Thymus (tissue), 11 donors: Measurements from ENCODE around the gene DNM1. TPM values are rescaled to one million over a fixed set of nuclear protein-coding genes. Genes with fewer than 3 reads are reported as not detected.
"Not testable (repeated sequence)": the region's sequence is repeated elsewhere in the genome, so short reads cannot be mapped to it uniquely, and the experiment has no call there.

Experiments used
- DNase-seq, 9 donors: peaks; one replicate each; pipeline ENCODE4 v3.0.0-alpha.2; 2013; ENCODE audit warnings: low spot score in 9 of 9, low read depth in 6 of 9, missing footprints in 1 of 9
- H3K27ac ChIP-seq, 2 donors: one replicate each; pipeline ENCODE4 v1.5.1; 2013; ENCODE audit warnings: control low read depth in 1 of 2, low read depth in 1 of 2, low read length in 1 of 2, mild to moderate bottlenecking in 1 of 2, moderate library complexity in 1 of 2
- H3K27me3 ChIP-seq, 2 donors: one replicate each; pipeline ENCODE4 v1.5.1; 2013; ENCODE audit warnings: low read length in 1 of 2; ENCODE audit not compliant: control insufficient read depth in 2 of 2, insufficient read depth in 1 of 2
- H3K36me3 ChIP-seq, 2 donors: one replicate each; pipeline ENCODE4 v1.5.1; 2013; ENCODE audit warnings: low read length in 1 of 2, mild to moderate bottlenecking in 1 of 2, moderate library complexity in 1 of 2; ENCODE audit not compliant: control insufficient read depth in 2 of 2, insufficient read depth in 2 of 2
- H3K4me1 ChIP-seq, 2 donors: one replicate each; pipeline ENCODE4 v1.5.1; 2013; ENCODE audit warnings: low read length in 2 of 2; ENCODE audit not compliant: control insufficient read depth in 2 of 2, insufficient read depth in 2 of 2
- H3K4me3 ChIP-seq, 2 donors: one replicate each; pipeline ENCODE4 v1.5.1; 2013; ENCODE audit warnings: low read length in 2 of 2, control low read depth in 1 of 2, mild to moderate bottlenecking in 1 of 2
- H3K9me3 ChIP-seq, 2 donors: one replicate each; pipeline ENCODE4 v1.5.1; 2013; ENCODE audit warnings: low read length in 1 of 2, mild to moderate bottlenecking in 1 of 2; ENCODE audit not compliant: control insufficient read depth in 2 of 2, insufficient read depth in 1 of 2
- WGBS: extraction: QIAGEN DNeasy Blood & Tissue Kit; methylation state at CpG from one replicate; pipeline ENCODE4 v1.1.7; 2013; 5-methylcytosine and 5-hydroxymethylcytosine counted together
- polyA plus RNA-seq: library from polyadenylated mRNA; stranded (reverse); fragments of 200-250 nt; gene quantifications from one replicate; pipeline ENCODE4 v1.2.3, GENCODE V29; 2013
- total RNA-seq: library from RNA; stranded (reverse); fragments of 120-200 nt; gene quantifications from one replicate; pipeline ENCODE4 v1.2.4, GENCODE V29; 2013
- donor health status: healthy.

The DNM1 gene
- total and polyA plus RNA-seq, 2 donors, result 0.94 to 4.5 TPM

DNA sequence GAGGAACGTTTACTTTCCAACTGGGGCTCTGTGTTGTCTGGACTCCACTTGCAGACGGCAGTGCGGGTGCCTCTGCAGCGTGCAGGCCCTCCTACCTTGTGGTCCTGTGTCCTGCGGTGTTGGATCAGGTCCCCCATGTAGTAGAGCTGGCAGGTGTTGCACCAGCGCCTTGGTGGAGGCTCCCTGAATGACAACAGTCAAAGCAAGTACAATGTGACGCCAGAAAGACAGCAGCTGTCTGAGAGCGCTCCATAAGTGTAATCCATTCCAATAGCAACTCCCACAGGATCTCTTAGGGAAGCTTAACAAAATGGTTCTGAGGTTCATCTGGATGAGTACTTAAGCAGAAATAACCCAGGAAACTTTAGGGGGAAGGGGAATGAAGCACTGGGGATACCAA lies 33.3 kb upstream of the DNM1 start:
- 97% methylated on average over 8 of the region's 8 CpGs for WGBS
- no peaks in the 10 kb centered on the region for H3K27me3 ChIP-seq
- H3K4me1 ChIP-seq, result no peaks in the 10 kb centered on the region
- H3K9me3 ChIP-seq, result no peaks in the 10 kb centered on the region
- H3K36me3 ChIP-seq, result peaks cover 45 to 56% of the 10 kb centered on the region in 2 donors
- H3K4me3 ChIP-seq, result no peak overlapping the region
- no peak for DNase-seq
- H3K27ac ChIP-seq, result no peak overlapping the region

DNA sequence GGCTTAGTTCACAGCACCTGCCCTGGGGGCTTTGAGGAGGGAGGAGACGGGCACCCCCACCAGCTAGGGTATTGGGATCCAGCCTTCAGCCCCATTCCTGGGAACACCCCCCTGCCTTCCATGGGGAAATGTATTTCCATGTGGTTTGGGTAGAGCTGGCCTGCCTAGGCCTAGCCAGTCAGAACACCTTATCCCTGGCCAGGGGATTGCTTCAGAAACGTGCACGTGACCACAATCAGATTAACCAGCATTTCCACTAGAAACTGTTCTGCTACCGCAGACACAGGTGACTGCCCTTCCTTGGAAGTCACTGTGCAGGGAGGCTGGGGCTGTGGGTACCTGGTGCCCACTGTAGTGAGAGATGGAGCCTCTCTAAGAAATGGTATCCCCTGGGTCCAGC lies 29.1 kb upstream of the DNM1 start:
- Histone ChIP-seq H3K27me3 (no peaks in the 10 kb centered on the region), H3K4me1 (no peaks in the 10 kb centered on the region), H3K4me3 (no peak overlapping the region), H3K36me3 (peaks cover 52 to 61% of the 10 kb centered on the region in 2 donors), H3K27ac (no peak overlapping the region), H3K9me3 (peaks cover 1 to 14% of the 10 kb centered on the region in 2 donors)
- WGBS, result 88% methylated on average over 4 of the region's 4 CpGs
- DNase-seq, result no peak

DNA sequence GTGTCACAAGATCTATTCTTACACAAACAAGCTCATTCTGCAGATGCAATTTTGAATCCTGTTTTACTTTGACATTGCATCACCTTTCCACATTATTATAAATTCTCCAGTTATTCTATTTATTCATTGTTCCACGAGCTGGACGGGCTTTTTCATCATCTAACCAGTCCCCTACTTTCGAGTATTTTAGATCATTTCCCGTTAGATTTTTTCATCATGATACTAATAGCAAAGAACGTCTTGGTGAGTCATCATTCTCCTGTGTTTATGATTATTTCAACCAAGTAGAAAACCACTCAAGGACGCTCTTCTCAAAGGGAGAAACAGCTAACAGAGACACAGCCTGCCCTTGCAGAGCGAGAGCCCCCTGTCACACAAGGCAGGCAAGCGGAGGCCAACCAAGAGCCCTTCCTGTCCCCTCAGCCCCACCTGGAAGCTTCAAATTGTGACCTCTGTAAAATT lies 28.0 kb upstream of the DNM1 start:
- Histone ChIP-seq H3K27me3 (no peaks in the 10 kb centered on the region), H3K4me1 (no peaks in the 10 kb centered on the region), H3K36me3 (peaks cover 53 to 60% of the 10 kb centered on the region in 2 donors), H3K9me3 (peaks cover 6 to 22% of the 10 kb centered on the region in 2 donors), H3K4me3 (no peak overlapping the region), H3K27ac (no peak overlapping the region)
- 98% methylated on average over 8 of the region's 8 CpGs for WGBS
- no peak for DNase-seq

DNA sequence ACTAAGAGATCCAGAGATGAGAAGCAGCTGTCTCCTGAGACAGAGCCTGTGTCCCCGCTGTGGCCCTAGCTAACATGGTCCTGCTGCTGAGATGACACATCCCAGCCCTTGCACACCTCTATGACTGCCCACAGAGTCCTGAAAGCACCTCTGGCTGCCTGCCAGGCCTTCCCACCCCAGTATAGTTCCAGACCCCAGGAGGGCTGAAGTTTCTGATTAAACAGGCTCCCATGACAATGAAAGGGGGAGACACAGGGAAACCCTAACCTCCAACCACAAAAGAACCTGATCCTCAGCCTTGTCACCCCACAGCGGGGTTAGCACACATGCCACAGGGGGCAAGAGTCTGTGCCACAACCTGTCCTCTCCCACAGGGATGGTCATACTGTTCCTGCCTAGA lies 27.5 kb upstream of the DNM1 start:
- Histone ChIP-seq H3K27ac (no peak overlapping the region), H3K27me3 (no peaks in the 10 kb centered on the region), H3K4me1 (no peaks in the 10 kb centered on the region), H3K9me3 (peaks cover 6 to 28% of the 10 kb centered on the region in 2 donors), H3K36me3 (peaks cover 59 to 66% of the 10 kb centered on the region in 2 donors), H3K4me3 (no peak overlapping the region)
- no peak for DNase-seq
- WGBS, result 95% methylated on average over 2 of the region's 2 CpGs

DNA sequence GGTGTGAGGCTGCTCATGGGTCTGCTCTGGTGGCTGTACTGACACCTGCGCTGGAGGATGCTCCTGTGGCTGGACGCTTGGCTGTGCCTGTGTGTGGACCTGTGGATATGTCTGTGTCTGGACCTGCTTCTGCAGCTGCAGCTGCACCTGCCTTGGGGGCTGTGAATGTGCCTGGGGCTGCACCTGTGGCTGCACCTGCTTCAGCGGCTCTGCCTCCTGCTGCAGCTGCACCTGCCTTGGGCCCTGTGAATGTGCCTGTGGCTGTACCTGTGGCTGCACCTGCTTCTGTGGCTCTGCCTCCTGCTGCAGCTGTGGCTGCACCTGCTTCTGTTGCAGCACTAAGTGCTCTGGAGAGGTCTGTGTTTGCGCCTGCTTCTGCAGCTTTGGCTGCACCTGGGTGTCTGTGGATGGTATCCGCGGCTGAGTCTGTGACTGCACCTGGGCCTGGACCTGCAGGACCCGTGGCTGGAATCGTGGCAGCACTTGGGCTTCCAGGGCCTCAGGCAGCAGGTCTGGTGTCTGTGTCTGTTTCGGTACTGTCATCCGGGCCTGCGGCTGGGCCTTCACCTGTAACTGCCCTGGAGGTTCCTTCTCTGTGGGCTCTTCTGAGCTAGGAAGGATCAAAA lies 24.3 kb upstream of the DNM1 start:
- peaks cover 6 to 29% of the 10 kb centered on the region in 2 donors for H3K9me3 ChIP-seq
- no peak for DNase-seq
- WGBS, result 98% methylated on average over 11 of the region's 11 CpGs
- H3K4me1 ChIP-seq, result no peaks in the 10 kb centered on the region
- H3K27ac ChIP-seq, result no peak overlapping the region
- no peaks in the 10 kb centered on the region for H3K27me3 ChIP-seq
- H3K4me3 ChIP-seq, result no peak overlapping the region
- H3K36me3 ChIP-seq, result peaks cover 76 to 81% of the 10 kb centered on the region in 2 donors

DNA sequence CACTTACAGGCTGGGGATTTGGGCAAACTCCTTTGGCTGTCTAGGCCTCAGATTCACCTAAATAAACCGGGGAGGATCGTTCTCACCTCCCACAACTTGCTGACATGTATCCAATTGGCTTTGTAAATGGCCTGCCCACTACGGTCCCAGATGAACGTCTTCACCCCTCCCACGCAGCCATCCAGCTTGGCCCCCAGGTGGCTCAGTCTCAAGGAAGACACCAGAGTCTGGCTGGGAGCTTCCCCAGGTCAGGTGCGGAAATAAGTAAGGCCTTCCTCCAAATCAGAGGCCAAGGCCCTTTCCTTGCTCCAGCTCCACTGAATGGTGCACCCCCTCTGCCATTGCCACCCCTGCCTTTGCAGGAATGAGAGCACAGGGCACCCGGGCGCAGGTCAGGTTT lies 23.2 kb upstream of the DNM1 start:
- Histone ChIP-seq H3K27me3 (no peaks in the 10 kb centered on the region), H3K4me3 (no peak overlapping the region), H3K9me3 (peaks cover 6 to 29% of the 10 kb centered on the region in 2 donors), H3K36me3 (peaks cover 73 to 76% of the 10 kb centered on the region in 2 donors), H3K4me1 (no peaks in the 10 kb centered on the region), H3K27ac (no peak overlapping the region)
- no peak for DNase-seq
- WGBS, result over 99% methylated on average over 8 of the region's 8 CpGs

DNA sequence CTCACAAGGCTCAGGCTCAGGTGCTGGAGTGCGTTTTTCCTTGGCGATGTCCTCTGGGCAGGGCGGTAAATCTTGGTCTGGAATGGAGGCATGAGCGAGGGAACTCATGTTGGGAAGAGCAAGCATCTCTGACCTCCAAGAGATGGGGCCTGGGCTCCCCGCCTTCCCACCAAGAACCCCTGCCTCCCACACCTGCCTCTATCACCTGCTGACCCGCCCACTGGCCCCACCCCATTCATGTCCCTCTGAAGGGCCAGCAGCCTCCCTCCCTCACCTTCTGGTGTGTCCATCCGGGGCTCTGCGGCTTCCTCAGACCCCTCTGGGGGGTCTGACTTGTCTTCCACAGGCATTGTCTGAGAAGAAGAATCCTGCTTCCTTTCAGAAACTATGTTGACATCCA lies 22.7 kb upstream of the DNM1 start:
- WGBS, result 98% methylated on average over 8 of the region's 8 CpGs
- no peak for DNase-seq

DNA sequence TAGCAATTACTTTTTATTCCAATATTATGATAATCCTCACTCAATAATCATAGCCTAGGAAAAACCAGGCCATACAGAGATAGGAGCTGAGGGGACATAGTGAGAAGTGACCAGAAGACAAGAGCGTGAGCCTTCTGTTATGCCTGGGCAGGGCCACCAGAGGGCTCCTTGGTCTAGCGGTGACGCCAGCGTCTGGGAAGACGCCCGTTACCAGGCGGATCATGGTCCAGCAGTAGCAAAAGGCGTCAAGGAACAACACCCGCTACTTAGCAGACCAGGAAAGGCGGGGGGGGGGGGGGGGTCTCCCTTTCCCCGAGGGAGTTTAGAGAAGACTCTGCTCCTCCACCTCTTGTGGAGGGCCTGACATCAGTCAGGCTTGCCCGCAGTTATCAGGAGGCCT lies 21.7 kb upstream of the DNM1 start:
- not testable (repeated sequence) for H3K27me3 ChIP-seq, H3K4me1 ChIP-seq, H3K27ac ChIP-seq, H3K4me3 ChIP-seq, DNase-seq
- H3K9me3 ChIP-seq, result peaks cover 6 to 29% of the 10 kb centered on the region in 2 donors
- peaks cover 74 to 76% of the 10 kb centered on the region in 2 donors for H3K36me3 ChIP-seq
- WGBS, result 78% methylated on average over 12 of the region's 12 CpGs

More for the DNA sequence above, 22.7 kb upstream of the DNM1 start:
- Histone ChIP-seq H3K9me3 (peaks cover 6 to 29% of the 10 kb centered on the region in 2 donors), H3K4me3 (no peak overlapping the region), H3K36me3 (peaks cover 76% of the 10 kb centered on the region in 2 donors), H3K27me3 (no peaks in the 10 kb centered on the region), H3K4me1 (no peaks in the 10 kb centered on the region), H3K27ac (no peak overlapping the region)

DNA sequence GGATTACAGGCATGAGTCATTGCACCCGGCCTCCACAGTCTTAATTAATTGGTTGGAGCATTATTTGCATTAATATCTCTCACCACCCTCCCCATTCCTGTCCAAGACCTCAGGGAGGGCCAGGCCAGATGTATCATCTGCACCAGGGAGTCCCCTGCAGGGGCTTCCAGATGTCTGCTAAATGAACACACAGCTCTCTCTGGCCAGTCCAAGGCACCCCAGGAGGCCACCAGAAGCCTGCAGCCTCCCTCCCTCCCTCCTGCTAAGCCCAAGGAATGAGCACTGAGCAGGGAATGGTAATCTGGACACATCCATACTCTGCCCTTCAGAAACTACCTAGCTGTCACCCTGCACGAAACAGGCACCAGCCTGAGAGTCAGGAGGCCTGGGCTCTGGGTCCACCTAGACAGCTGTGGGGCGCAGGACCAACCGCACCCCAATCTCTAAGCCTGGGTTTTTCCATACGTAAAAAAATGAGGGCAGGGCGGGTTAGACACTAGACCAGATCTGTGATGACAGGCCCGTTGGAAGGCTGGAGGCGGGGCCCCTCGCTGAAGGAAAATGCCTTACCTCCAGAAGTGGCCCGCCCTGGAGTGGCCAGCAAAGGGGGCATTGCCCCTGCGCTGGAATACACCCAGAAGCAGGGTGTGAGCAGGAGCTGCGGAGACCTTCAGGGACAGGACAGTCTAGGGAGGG lies 20.1 kb upstream of the DNM1 start:
- no peaks in the 10 kb centered on the region for H3K4me1 ChIP-seq
- no peaks in the 10 kb centered on the region for H3K27me3 ChIP-seq
- H3K4me3 ChIP-seq, result no peak overlapping the region
- DNase-seq, result no peak
- H3K27ac ChIP-seq, result no peak overlapping the region
- peaks cover 6 to 26% of the 10 kb centered on the region in 2 donors for H3K9me3 ChIP-seq
- 98% methylated on average over 12 of the region's 12 CpGs for WGBS
- H3K36me3 ChIP-seq, result peaks cover 62 to 69% of the 10 kb centered on the region in 2 donors
